Mesendoderm (in vitro differentiated cells): ENCODE measurements around the gene TMEM131.

ENCODE experiments used
- DNase-seq: peaks from one replicate; pipeline ENCODE4 v3.0.0; 2013
- H2AK5ac ChIP-seq: 2 replicates; pipeline ENCODE4 v1.6.1; 2013; ENCODE audit warnings: low read length, inconsistent platforms
- H2BK120ac ChIP-seq: 2 replicates; pipeline ENCODE4 v1.6.1; 2013; ENCODE audit warnings: low read depth, mild to moderate bottlenecking, low read length, moderate library complexity, mixed read lengths
- H2BK15ac ChIP-seq: replicated peaks from 2 replicates; pipeline ENCODE4 v1.6.1; 2013; ENCODE audit warnings: low read depth, mild to moderate bottlenecking, moderate library complexity
- H2BK5ac ChIP-seq: 2 replicates; pipeline ENCODE4 v1.6.1; 2013; ENCODE audit warnings: low read length, inconsistent platforms
- H3K18ac ChIP-seq: 2 replicates; pipeline ENCODE4 v1.6.1; 2013; ENCODE audit warnings: mild to moderate bottlenecking, low read length, mixed read lengths
- H3K23ac ChIP-seq: one replicate; pipeline ENCODE4 v1.6.1; 2013; ENCODE audit warnings: low read length
- H3K27ac ChIP-seq: 2 replicates; pipeline ENCODE4 v1.5.1; 2013; ENCODE audit warnings: low read depth, mild to moderate bottlenecking, inconsistent platforms, low read length, moderate library complexity
- H3K27me3 ChIP-seq: 2 replicates; pipeline ENCODE4 v1.6.1; 2013; ENCODE audit warnings: low read length, control low read depth, mild to moderate bottlenecking, inconsistent platforms; ENCODE audit not compliant: insufficient read depth, poor library complexity
- H3K36me3 ChIP-seq: 2 replicates; pipeline ENCODE4 v1.6.1; 2013; ENCODE audit warnings: low read length, inconsistent platforms; ENCODE audit not compliant: control insufficient read depth, insufficient read depth
- H3K4ac ChIP-seq: one replicate; pipeline ENCODE4 v1.6.1; 2013; ENCODE audit warnings: low read depth, mild to moderate bottlenecking, low read length, moderate library complexity
- H3K4me1 ChIP-seq: 2 replicates; pipeline ENCODE4 v1.6.1; 2013; ENCODE audit warnings: low read depth, low read length, inconsistent platforms; ENCODE audit not compliant: control insufficient read depth
- H3K4me2 ChIP-seq: 2 replicates; pipeline ENCODE4 v1.6.1; 2013; ENCODE audit warnings: low read length
- H3K4me3 ChIP-seq: 2 replicates; pipeline ENCODE4 v1.5.1; 2013; ENCODE audit warnings: mild to moderate bottlenecking, low read length
- H3K56ac ChIP-seq: one replicate; pipeline ENCODE4 v1.6.1; 2013; ENCODE audit warnings: low read length
- H3K79me1 ChIP-seq: 2 replicates; pipeline ENCODE4 v1.6.1; 2013; ENCODE audit warnings: low read length, inconsistent platforms
- H3K79me2 ChIP-seq: 2 replicates; pipeline ENCODE4 v1.6.1; 2013; ENCODE audit warnings: mild to moderate bottlenecking, low read length; ENCODE audit not compliant: control insufficient read depth, insufficient read depth
- H3K9ac ChIP-seq: 2 replicates; pipeline ENCODE4 v1.6.1; 2013; ENCODE audit warnings: low read length, inconsistent platforms
- H4K5ac ChIP-seq: one replicate; pipeline ENCODE4 v1.6.1; 2013; ENCODE audit warnings: low read length
- H4K8ac ChIP-seq: one replicate; pipeline ENCODE4 v1.6.1; 2013; ENCODE audit warnings: low read depth, mild to moderate bottlenecking, control low read depth, low read length, moderate library complexity
- WGBS: extraction: QIAGEN DNeasy Blood & Tissue Kit; methylation state at CpG from one replicate; pipeline ENCODE4 v1.1.7; 2013; ENCODE audit warnings: low lambda C conversion rate, missing lambda C conversion rate; ENCODE audit not compliant: insufficient coverage; ENCODE audit errors: extremely low coverage; 5-methylcytosine and 5-hydroxymethylcytosine counted together

The TMEM131 gene

DNA sequence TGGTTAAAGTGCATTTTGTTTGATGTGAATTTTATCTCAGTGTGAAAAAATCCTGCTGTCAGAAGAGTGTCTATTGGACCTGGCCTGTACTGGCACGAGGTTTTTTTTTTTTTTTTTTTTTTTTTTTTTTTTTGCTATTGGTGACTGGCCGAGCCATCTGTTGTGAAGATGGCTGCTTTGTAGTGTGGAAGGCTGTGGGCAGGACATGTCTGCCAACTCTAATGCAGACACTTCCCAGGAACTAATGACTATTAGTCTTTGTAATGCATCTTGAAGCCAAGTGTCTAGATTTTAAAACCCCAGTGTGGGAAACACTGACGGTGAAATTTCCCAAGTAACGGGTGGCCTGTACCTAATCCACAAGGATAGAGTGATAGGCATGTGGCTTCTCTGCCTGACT is 248.0 kb downstream of the TMEM131 start:
- no peak overlapping the region for H2BK120ac ChIP-seq
- H3K23ac ChIP-seq = no peak overlapping the region
- H3K79me1 ChIP-seq = no peaks in the 10 kb centered on the region
- no peaks in the 10 kb centered on the region for H3K36me3 ChIP-seq
- no peak overlapping the region for H4K8ac ChIP-seq
- no peak overlapping the region for H2BK15ac ChIP-seq
- no peak overlapping the region for H3K4ac ChIP-seq
- no peak overlapping the region for H3K4me2 ChIP-seq
- H2AK5ac ChIP-seq = no peak overlapping the region
- H3K27me3 ChIP-seq = no peaks in the 10 kb centered on the region
- H3K27ac ChIP-seq = no peak overlapping the region
- no peak overlapping the region for H3K56ac ChIP-seq
- no peak for DNase-seq
- peaks cover 2% of the 10 kb centered on the region for H3K4me1 ChIP-seq
- no peak overlapping the region for H2BK5ac ChIP-seq
- no peak overlapping the region for H3K9ac ChIP-seq
- H3K79me2 ChIP-seq = no peaks in the 10 kb centered on the region
- H4K5ac ChIP-seq = no peak overlapping the region
- WGBS = no CpG with 5 or more reads among the region's 4 CpGs
- H3K18ac ChIP-seq = no peak overlapping the region
- no peak overlapping the region for H3K4me3 ChIP-seq

DNA sequence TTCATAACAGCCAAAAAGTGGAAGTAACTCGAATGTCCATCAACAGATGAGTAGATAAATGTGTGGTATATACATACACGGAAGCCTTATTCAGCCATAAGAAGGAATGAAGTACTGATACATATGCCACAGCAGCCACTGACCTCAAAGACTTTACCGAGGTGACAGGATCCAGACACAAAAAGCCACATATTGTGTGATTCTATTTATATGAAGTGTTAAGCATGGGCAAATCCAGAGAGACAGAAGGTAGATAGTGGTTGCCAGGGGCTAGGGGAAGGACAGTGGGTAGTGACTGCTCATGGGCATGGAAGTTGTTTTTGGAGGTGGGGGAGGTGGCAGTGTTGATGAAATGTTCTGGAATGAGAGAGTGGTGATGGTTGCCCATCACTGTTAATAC is 248.5 kb downstream of the TMEM131 start:
- Histone ChIP-seq H3K27me3 (no peaks in the 10 kb centered on the region), H3K23ac (no peak overlapping the region), H2AK5ac (no peak overlapping the region), H3K79me1 (no peaks in the 10 kb centered on the region), H3K18ac (no peak overlapping the region), H3K79me2 (no peaks in the 10 kb centered on the region), H4K5ac (no peak overlapping the region), H2BK120ac (no peak overlapping the region), H3K27ac (no peak overlapping the region), H2BK15ac (no peak overlapping the region), H2BK5ac (no peak overlapping the region), H4K8ac (no peak overlapping the region), H3K4me3 (no peak overlapping the region), H3K4me1 (peaks cover 3% of the 10 kb centered on the region), H3K4me2 (no peak overlapping the region), H3K36me3 (no peaks in the 10 kb centered on the region), H3K4ac (no peak overlapping the region), H3K56ac (no peak overlapping the region), H3K9ac (no peak overlapping the region)
- WGBS = no CpG with 5 or more reads among the region's 3 CpGs
- no peak for DNase-seq

DNA sequence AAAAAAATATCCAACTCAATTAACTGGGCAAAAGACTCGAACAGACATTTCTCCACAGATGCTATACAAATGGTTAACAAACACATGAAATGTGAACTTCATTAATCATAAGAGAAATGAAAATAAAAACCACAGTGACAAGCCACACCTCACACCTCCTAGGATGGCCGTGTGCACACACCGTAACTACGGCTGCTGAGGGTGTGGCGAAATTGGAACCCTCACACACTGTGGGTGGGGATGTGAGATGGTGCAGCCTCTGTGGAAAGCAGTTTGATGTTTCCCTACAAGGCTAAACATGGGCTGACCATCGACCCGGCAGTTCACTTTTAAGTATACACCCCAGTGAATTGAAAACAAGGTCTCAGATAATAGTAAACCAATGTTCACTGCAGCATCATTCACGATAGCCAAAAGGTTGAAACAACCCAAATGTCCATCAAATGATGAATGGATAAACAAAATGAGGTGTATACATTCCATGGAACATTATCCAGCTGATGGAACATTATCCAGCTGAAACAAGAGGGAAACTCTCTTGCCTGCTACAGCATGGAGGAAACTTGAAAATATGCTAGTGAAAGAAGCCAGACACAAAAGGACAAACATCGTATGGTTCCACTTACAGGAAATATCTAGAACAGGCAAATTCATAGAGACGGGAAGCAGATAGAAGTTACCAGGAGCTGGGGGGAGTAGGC is 250.1 kb downstream of the TMEM131 start:
- H4K5ac ChIP-seq = no peak overlapping the region
- H2BK15ac ChIP-seq = no peak overlapping the region
- no CpG with 5 or more reads among the region's 10 CpGs for WGBS

DNA sequence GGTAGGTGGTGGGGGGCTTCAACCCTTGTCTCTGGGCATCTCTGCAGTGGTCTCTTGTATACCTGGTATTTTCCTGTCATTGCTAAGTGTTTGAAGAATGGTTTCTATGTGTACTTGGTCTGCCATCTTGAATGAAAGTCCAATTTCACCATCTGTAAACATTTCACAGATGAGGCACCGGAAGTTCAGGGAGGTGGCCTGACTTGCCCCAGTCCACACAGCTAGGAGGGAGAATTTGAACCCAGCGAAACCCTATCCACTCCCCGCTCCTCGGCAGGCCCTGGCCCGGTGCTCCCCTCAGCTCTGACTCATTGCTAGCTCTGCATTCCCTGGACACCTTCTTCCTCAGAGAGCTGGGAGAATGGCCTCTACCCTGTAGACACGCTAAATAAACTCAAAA is 251.8 kb downstream of the TMEM131 start:
- DNase-seq = no peak
- Histone ChIP-seq H3K18ac (no peak overlapping the region), H2BK15ac (no peak overlapping the region), H4K5ac (no peak overlapping the region), H3K4me3 (no peak overlapping the region), H3K36me3 (no peaks in the 10 kb centered on the region), H3K79me1 (no peaks in the 10 kb centered on the region), H3K4ac (no peak overlapping the region), H3K4me2 (no peak overlapping the region), H3K27me3 (no peaks in the 10 kb centered on the region), H3K23ac (no peak overlapping the region), H3K27ac (no peak overlapping the region), H2AK5ac (no peak overlapping the region), H2BK5ac (no peak overlapping the region), H4K8ac (no peak overlapping the region), H2BK120ac (no peak overlapping the region), H3K9ac (no peak overlapping the region), H3K4me1 (peaks cover 2% of the 10 kb centered on the region), H3K56ac (no peak overlapping the region), H3K79me2 (no peaks in the 10 kb centered on the region)
- no CpG with 5 or more reads among the region's 6 CpGs for WGBS

More for the DNA sequence above, 250.1 kb downstream of the TMEM131 start:
- H3K9ac ChIP-seq = no peak overlapping the region
- no peak overlapping the region for H3K4ac ChIP-seq
- no peak overlapping the region for H3K56ac ChIP-seq
- no peaks in the 10 kb centered on the region for H3K27me3 ChIP-seq
- no peak overlapping the region for H2BK5ac ChIP-seq
- peaks cover 2% of the 10 kb centered on the region for H3K4me1 ChIP-seq
- no peak overlapping the region for H3K4me3 ChIP-seq
- H4K8ac ChIP-seq = no peak overlapping the region
- no peak overlapping the region for H2AK5ac ChIP-seq
- H3K23ac ChIP-seq = no peak overlapping the region
- no peak overlapping the region for H3K18ac ChIP-seq
- no peak overlapping the region for H3K27ac ChIP-seq
- H2BK120ac ChIP-seq = no peak overlapping the region
- H3K79me1 ChIP-seq = no peaks in the 10 kb centered on the region
- H3K4me2 ChIP-seq = no peak overlapping the region
- H3K79me2 ChIP-seq = no peaks in the 10 kb centered on the region
- H3K36me3 ChIP-seq = no peaks in the 10 kb centered on the region
- no peak for DNase-seq

DNA sequence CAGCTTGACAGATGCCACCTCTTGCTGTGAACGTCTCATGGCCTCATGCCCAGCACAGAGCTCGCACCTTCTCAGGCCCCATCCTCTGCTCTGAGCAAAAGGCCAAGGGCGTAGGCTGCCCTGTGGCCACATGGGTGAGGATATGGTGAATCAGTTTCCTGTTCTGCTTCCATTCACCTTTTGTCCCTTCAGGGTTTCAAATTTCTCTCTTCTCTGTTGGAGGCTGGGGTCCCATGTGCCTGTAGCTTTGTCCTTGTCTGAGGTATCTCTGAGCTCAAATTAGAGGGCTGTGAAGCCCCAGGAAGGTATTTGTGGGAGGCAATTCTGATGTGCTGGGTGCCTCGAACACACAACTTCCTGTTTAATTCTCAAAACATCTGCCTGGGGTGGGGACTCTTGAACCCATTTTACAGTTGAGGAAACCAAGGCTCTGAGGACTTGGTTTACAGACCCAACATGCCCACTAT is 253.3 kb downstream of the TMEM131 start:
- H3K36me3 ChIP-seq = no peaks in the 10 kb centered on the region
- H3K56ac ChIP-seq = peak overlapping the region; percentile 64
- no peak overlapping the region for H2BK5ac ChIP-seq
- WGBS = no CpG with 5 or more reads among the region's 4 CpGs
- H3K4me3 ChIP-seq = no peak overlapping the region
- H3K18ac ChIP-seq = no peak overlapping the region
- no peak overlapping the region for H3K23ac ChIP-seq
- H3K79me2 ChIP-seq = no peaks in the 10 kb centered on the region
- H3K27ac ChIP-seq = no peak overlapping the region
- no peaks in the 10 kb centered on the region for H3K79me1 ChIP-seq
- H3K9ac ChIP-seq = no peak overlapping the region
- no peak overlapping the region for H4K5ac ChIP-seq
- H2AK5ac ChIP-seq = peak overlapping the region; percentile 69
- H3K27me3 ChIP-seq = no peaks in the 10 kb centered on the region
- H3K4me1 ChIP-seq = peaks cover 2% of the 10 kb centered on the region
- H4K8ac ChIP-seq = no peak overlapping the region
- H3K4ac ChIP-seq = no peak overlapping the region
- no peak overlapping the region for H3K4me2 ChIP-seq
- H2BK120ac ChIP-seq = no peak overlapping the region
- no peak for DNase-seq
- H2BK15ac ChIP-seq = no peak overlapping the region

DNA sequence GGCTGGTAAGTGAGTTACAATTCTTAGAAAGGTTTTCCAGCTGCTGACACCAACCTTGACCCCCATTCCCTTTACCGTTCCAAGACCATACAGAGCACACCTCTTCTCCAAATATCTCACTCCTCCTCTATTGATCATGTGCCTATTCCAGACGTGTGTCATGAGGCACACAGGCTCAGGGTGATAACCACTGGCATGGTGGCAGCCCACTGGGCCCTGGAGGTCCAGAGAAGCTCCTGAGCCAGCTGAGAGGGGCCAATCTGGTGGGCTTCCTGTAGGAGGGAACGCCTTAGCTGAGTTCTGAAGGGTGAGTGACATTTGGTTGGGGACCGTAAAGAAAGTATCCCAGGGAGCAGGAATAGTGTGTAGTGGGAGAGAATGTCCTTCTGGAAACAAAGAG is 254.1 kb downstream of the TMEM131 start:
- no peaks in the 10 kb centered on the region for H3K79me2 ChIP-seq
- peak overlapping the region; percentile 82 for H2AK5ac ChIP-seq
- no peak overlapping the region for H2BK15ac ChIP-seq
- no peak overlapping the region for H3K4me2 ChIP-seq
- H3K4me1 ChIP-seq = peaks cover 2% of the 10 kb centered on the region
- H2BK120ac ChIP-seq = no peak overlapping the region
- no peak for DNase-seq
- peak overlapping the region; percentile 90 for H4K5ac ChIP-seq
- no peak overlapping the region for H4K8ac ChIP-seq
- no CpG with 5 or more reads among the region's 4 CpGs for WGBS
- H3K27me3 ChIP-seq = no peaks in the 10 kb centered on the region
- H2BK5ac ChIP-seq = no peak overlapping the region
- H3K36me3 ChIP-seq = no peaks in the 10 kb centered on the region
- H3K56ac ChIP-seq = no peak overlapping the region
- H3K27ac ChIP-seq = no peak overlapping the region
- H3K23ac ChIP-seq = no peak overlapping the region
- H3K18ac ChIP-seq = no peak overlapping the region
- H3K79me1 ChIP-seq = no peaks in the 10 kb centered on the region
- H3K4me3 ChIP-seq = no peak overlapping the region
- no peak overlapping the region for H3K4ac ChIP-seq
- H3K9ac ChIP-seq = no peak overlapping the region
